HEK293 (cell line): ENCODE measurements around the gene TRPM7.

Experiments used
- BCL6B ChIP-seq: fragments of 450-650 bp; formaldehyde crosslinking; IDR thresholded peaks from 2 replicates; pipeline ENCODE4 v1.5.1; 2017; ENCODE audit warnings: missing biosample characterization, missing genetic modification characterization
- ZBTB10 ChIP-seq: fragments of 450-650 bp; formaldehyde crosslinking; IDR thresholded peaks from 2 replicates; pipeline ENCODE4 v1.5.1; 2016; ENCODE audit warnings: missing biosample characterization, missing genetic modification characterization
- ZBTB11 ChIP-seq: fragments of 450-650 bp; formaldehyde crosslinking; conservative IDR thresholded peaks from 2 replicates; pipeline ENCODE4 v1.5.1; 2016; ENCODE audit warnings: low read depth, missing biosample characterization, missing genetic modification characterization
- TF ChIP-seq, protein P1 (sequence below): fragments of 450-650 bp; formaldehyde crosslinking; IDR thresholded peaks from 2 replicates; pipeline ENCODE4 v1.5.1; 2016; ENCODE audit warnings: missing biosample characterization, missing genetic modification characterization

GRCh38 chr15:50605462-50605861 is 81.1 kb downstream of the TRPM7 start:
- TF ChIP-seq, protein P1, sequence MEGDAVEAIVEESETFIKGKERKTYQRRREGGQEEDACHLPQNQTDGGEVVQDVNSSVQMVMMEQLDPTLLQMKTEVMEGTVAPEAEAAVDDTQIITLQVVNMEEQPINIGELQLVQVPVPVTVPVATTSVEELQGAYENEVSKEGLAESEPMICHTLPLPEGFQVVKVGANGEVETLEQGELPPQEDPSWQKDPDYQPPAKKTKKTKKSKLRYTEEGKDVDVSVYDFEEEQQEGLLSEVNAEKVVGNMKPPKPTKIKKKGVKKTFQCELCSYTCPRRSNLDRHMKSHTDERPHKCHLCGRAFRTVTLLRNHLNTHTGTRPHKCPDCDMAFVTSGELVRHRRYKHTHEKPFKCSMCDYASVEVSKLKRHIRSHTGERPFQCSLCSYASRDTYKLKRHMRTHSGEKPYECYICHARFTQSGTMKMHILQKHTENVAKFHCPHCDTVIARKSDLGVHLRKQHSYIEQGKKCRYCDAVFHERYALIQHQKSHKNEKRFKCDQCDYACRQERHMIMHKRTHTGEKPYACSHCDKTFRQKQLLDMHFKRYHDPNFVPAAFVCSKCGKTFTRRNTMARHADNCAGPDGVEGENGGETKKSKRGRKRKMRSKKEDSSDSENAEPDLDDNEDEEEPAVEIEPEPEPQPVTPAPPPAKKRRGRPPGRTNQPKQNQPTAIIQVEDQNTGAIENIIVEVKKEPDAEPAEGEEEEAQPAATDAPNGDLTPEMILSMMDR (tag by site-specific recombination): no peak
- no peak for TF ChIP-seq ZBTB10 (tag by site-specific recombination)
- no peak for TF ChIP-seq BCL6B (tag by site-specific recombination)
- TF ChIP-seq ZBTB11: no peak
